LNCAP (cell line): ENCODE data around the gene ACTRT2.

ENCODE experiments used
- TF ChIP-seq, protein P1 (sequence below): fragments of 450-650 bp; IDR thresholded peaks from 2 replicates; pipeline ENCODE4 v1.5.1; 2017; ENCODE audit warnings: mild to moderate bottlenecking

ACTRT2 gene

DNA sequence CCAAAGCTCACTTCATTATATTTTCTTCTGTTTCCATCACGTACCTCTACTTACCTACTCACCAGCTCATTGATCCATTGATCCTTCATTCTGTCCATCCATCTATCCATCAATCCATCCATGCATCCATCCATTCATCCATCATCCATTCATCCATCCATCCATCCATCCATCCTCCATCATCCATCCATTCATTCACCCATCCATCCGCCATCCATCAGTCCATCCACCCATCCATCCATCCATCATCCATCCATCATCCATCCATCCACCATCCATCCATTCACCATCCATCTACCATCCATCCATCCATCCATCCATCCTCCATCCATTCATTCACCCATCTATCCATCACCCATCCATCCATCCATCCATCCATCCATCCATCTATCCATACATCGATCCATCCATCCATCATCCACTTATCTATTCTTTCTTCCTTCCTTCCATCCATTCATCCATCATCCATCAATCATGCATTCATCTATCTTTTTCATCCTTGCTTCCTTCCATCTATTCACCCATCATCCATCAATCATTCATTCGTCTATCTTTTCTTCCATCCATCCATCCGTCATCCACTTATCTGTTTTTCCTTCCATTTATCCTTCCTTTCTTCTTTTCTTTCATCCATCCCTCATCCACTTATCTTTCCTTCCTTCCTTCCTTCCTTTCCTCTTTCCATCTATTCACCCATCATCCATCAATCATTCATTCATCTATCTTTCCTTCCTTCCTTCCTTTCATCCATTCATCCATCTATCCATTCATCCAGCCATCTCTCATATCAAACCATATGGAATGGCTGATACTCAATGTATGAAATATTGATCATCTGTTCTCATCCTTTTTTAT is 35.3 kb upstream of the ACTRT2 start:
- TF ChIP-seq, protein P1, sequence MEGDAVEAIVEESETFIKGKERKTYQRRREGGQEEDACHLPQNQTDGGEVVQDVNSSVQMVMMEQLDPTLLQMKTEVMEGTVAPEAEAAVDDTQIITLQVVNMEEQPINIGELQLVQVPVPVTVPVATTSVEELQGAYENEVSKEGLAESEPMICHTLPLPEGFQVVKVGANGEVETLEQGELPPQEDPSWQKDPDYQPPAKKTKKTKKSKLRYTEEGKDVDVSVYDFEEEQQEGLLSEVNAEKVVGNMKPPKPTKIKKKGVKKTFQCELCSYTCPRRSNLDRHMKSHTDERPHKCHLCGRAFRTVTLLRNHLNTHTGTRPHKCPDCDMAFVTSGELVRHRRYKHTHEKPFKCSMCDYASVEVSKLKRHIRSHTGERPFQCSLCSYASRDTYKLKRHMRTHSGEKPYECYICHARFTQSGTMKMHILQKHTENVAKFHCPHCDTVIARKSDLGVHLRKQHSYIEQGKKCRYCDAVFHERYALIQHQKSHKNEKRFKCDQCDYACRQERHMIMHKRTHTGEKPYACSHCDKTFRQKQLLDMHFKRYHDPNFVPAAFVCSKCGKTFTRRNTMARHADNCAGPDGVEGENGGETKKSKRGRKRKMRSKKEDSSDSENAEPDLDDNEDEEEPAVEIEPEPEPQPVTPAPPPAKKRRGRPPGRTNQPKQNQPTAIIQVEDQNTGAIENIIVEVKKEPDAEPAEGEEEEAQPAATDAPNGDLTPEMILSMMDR, result no peak

DNA sequence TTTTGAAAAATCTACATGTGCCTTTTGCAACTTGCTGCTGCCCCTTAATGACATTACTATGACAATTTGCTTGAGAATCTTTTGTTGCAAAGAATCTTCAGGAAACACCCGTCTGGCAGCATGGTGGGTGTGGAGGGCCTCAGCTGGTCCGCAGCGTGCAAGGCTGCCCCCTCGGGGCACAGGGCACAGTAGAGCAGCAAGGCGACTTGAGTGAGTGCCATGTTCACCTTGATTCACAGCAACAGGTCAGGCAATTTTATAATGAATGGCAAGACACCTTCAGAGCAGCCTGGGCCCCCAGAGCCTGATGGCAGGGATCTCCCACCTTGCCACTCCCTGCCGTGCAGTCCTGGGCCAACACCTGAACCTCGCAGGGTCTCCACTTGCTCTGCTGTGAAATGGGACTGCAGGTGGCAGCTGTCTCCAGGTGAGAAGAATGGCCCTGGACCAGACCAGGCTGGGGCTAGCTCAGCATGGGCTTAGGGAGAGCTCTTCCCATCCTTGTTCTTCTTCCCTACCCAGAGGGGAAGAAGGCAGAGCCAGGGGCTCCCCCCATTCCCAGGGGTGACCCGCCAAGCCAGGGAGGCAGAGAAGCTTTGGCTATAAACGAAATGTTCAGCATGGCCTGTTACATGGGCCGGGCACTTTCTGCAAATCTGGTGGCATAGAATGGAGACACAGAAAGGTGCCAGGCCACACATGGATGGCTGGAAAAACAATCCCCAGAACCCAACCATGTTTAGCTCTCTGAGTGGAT is 34.5 kb upstream of the ACTRT2 start:
- TF ChIP-seq, protein P1, result no peak

DNA sequence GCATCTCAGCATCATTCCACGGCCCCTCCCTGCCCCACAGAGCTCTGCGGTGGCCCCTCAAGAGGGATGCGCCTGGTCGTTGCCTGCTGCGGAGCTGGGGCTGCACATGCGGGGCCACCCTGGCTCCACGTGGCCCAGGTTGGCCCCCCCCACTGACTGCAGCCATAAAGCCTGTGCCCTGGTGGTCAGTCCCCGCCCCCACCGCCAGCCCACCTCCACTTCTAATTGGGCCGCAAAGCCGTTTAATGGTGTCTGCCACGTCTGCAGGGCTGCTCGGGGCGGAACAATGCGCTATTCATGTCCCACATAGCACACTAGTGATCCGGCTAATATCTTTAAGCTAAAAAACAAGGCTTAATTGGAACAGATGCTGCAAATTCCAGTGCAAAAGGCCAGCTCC is 33.5 kb upstream of the ACTRT2 start:
- TF ChIP-seq, protein P1, result no peak

DNA sequence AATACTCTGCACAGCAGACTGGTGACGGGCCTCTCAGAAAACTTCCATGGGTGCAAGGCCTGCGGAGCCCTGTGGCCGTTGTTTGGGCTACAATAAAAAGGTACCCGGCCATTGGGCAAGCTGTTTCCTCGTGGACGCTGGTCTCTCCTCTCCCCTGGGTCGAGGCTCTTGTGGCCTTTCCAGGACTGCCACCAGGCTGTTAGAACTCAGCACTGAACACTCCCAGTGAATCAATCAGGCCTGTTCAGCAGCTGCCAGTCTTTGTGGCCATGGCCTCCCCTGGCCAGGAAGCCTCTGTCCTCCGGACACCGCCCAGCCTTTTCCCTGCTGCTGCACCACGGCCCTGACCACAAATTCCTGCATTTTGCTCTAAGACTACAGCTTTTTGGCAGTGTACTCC is 33.0 kb upstream of the ACTRT2 start:
- TF ChIP-seq, protein P1, result no peak

DNA sequence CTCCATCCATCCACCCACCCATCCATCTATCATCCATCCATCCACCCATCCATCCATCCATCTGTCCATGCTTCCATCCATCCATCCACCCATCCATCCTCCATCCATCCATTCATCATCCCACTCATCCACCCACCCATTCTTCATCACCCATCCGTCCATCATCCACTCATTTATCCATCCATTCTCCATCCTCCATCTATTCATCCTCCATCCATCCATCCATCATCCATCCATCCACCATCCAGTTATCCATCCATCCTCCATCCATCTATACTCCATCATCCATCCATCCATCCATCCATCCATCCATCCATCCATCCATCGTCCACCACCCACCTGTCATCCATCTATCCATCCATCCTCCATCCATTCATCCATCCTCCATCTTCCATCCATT is 32.1 kb upstream of the ACTRT2 start:
- TF ChIP-seq, protein P1, result no peak

DNA sequence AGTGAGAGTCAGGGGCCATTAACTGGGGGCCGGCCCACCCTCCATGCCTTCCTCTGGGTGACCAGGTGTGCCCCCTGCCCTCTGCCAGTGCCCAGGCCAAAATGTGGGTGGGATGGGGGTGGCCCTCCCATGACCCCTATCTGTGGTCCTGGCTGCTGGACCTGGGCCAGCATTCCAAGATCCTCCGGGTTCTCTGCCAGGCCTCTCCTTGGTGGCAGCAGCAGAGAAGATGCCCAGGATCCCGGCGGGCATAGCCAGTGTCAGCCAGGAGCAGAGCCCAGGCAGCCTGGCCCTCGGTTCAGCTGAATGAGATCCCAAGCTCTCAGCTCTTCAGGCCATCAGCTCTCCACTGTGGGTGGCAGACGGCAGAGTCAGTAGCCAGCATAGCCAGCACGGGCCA is 31.3 kb upstream of the ACTRT2 start:
- TF ChIP-seq, protein P1, result no peak

DNA sequence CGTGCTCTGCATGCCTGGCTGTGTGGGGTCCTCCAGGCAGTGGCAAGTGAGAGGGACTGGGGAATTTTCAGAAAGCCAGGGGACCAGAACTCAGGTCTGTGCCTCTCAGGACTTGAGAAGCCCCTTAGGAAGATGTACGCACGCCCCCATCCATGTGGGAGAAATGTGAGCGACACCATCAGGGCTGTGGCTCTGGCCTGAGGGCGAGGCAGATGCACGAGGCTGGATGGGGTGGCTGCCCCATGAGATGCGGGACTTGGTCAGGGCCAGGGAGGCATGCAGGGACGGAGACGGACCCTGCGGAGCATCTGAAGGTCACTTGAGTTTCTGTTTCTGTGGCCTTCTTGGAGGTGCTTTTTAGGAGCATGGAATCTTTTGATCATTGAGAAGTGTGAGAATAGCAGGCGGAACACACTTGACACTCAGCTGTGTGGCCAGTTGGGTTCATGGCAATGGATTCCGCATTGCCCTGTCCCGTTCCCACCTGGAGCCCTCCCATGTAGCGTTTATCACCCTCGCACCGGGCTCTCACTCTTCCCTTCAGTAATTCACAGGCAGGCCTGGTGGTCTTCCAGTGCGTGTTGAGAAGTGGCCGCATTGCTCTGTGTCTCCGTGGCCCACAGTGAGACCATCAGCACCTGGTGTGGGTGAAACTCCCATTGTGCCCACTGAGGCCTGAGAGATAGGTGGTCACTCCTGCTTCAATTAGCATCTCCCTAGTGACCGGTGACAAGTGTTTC is 30.7 kb upstream of the ACTRT2 start:
- TF ChIP-seq, protein P1, result no peak
